Epithelial cell of proximal tubule (primary cell): ENCODE results near the gene IBTK. TPM values are rescaled to one million over a fixed set of nuclear protein-coding genes. Genes with fewer than 3 reads are reported as not detected.

Experiments used
- DNase-seq: peaks from one replicate; pipeline ENCODE4 v3.0.0-alpha.2; 2011; ENCODE audit warnings: low read depth
- H3K4me3 ChIP-seq: 2 replicates; pipeline ENCODE4 v1.5.1; 2011; ENCODE audit warnings: low read depth, mild to moderate bottlenecking, low read length
- CTCF ChIP-seq: conservative IDR thresholded peaks from 2 replicates; pipeline ENCODE4 v1.5.1; 2012; ENCODE audit warnings: low read depth, mild to moderate bottlenecking, low read length
- total RNA-seq: library from RNA; depleted of rRNA; stranded (reverse); fragments of >200 nt; gene quantifications from 2 replicates; pipeline ENCODE4 v1.2.3, GENCODE V29; 2015

Gene IBTK
- total RNA-seq, 1 donor from 2014 or later = 28.4 TPM

GRCh38 chr6:82268301-82268846 is 20.8 kb upstream of the IBTK start:
- no peak for DNase-seq
- TF ChIP-seq CTCF = no peak
- no peak overlapping the region for H3K4me3 ChIP-seq

GRCh38 chr6:82264824-82265223 is 17.3 kb upstream of the IBTK start:
- H3K4me3 ChIP-seq = no peak overlapping the region
- no peak for DNase-seq
- no peak for TF ChIP-seq CTCF

GRCh38 chr6:82264321-82264720 is 16.8 kb upstream of the IBTK start:
- H3K4me3 ChIP-seq = no peak overlapping the region
- TF ChIP-seq CTCF = no peak
- no peak for DNase-seq

- H3K4me3 ChIP-seq = no peak overlapping the region
- no peak for DNase-seq
- no peak for TF ChIP-seq CTCF
Observed at GRCh38 chr6:82263916-82264315, 16.4 kb upstream of the IBTK start.

- no peak overlapping the region for H3K4me3 ChIP-seq
- no peak for TF ChIP-seq CTCF
- DNase-seq = no peak
Observed at GRCh38 chr6:82260997-82261732, 13.6 kb upstream of the IBTK start.

- H3K4me3 ChIP-seq = no peak overlapping the region
- DNase-seq = no peak
- TF ChIP-seq CTCF = no peak
Observed at GRCh38 chr6:82259389-82259788, 11.8 kb upstream of the IBTK start.
